A549 (cell line): Measurements from ENCODE around the gene GMEB2. TPM values are rescaled to one million over a fixed set of nuclear protein-coding genes. Genes with fewer than 3 reads are reported as not detected.
A peak's percentile ranks its signal among the peaks of the same experiment; 100 is the strongest.

Source experiments
- ATAC-seq, 2 experiments: fragments of 200-7000 bp in 1 of 2; fragments of >200 bp in 1 of 2; cut with Nextera tagmentation in 1 of 2; cut with Tn5 transposase in 1 of 2; 3 replicates each; pipeline versions ENCODE4 v1.8.0 to v1.9.1; 2018 to 2020; ENCODE audit warnings: mild to moderate bottlenecking in 1 of 2, moderate library complexity in 1 of 2
- CTCF ChIA-PET: fragments of 300-600 bp; sonication (Branson Sonifier 250); formaldehyde crosslinking; extraction: SDS; loops from one replicate; lab custom pipeline; 2021; ENCODE audit warnings: antibody characterized with exemption, inconsistent platforms; lab: Yijun Ruan, JAX
- POLR2A ChIA-PET: fragments of 350-600 bp; formaldehyde crosslinking; extraction: SDS; loops from one replicate; lab custom pipeline; 2021; ENCODE audit warnings: antibody characterized with exemption, inconsistent platforms; lab: Yijun Ruan, JAX
- DNase-seq, 2 experiments: peaks; one replicate each; pipeline versions ENCODE4 v3.0.0 to v3.0.0-alpha.2; 2011 to 2016; ENCODE audit warnings: low read depth in 1 of 2, low spot score in 1 of 2
- FAIRE-seq: peaks from 2 replicates; lab custom pipeline; 2011; peaks lifted over from hg19 to GRCh38; lab: Jason Lieb, UNC
- H3K27ac ChIP-seq, 2 experiments: fragments of >200 bp; sonication (Bioruptor Twin); formaldehyde crosslinking; 3 replicates each; pipeline ENCODE4 v1.5.1; 2016 to 2017
- H3K4me1 ChIP-seq: fragments of >200 bp; sonication (Bioruptor Twin); formaldehyde crosslinking; 3 replicates; pipeline ENCODE4 v1.6.1; 2016
- H3K4me2 ChIP-seq: fragments of >200 bp; sonication (Bioruptor Twin); formaldehyde crosslinking; 3 replicates; pipeline ENCODE4 v1.6.1; 2016
- H3K4me3 ChIP-seq: fragments of >200 bp; sonication (Bioruptor Twin); formaldehyde crosslinking; 3 replicates; pipeline ENCODE4 v1.5.1; 2016
- H3K9me3 ChIP-seq: fragments of >200 bp; sonication (Bioruptor Twin); formaldehyde crosslinking; 3 replicates; pipeline ENCODE4 v1.6.1; 2016
- ATOH8 ChIP-seq: fragments of 250-450 bp; sonication (Bioruptor Pico); IDR thresholded peaks from 2 replicates; pipeline ENCODE4 v1.5.0; 2020; ENCODE audit warnings: low read depth, mild to moderate bottlenecking, moderate library complexity
- BHLHE40 ChIP-seq: IDR thresholded peaks from 2 replicates; pipeline ENCODE4 v1.6.1; 2012; ENCODE audit warnings: low read depth, low read length, inconsistent platforms
- CHD4 ChIP-seq: fragments of 200-600 bp; sonication (generic); IDR thresholded peaks from 2 replicates; pipeline ENCODE4 v1.6.1; 2016; ENCODE audit warnings: antibody characterized with exemption, mild to moderate bottlenecking, borderline replicate concordance
- E2F6 ChIP-seq: IDR thresholded peaks from 2 replicates; pipeline ENCODE4 v1.6.1; 2012; ENCODE audit warnings: low read depth, borderline replicate concordance
- EHMT2 ChIP-seq: fragments of 200-600 bp; sonication (generic); IDR thresholded peaks from 2 replicates; pipeline ENCODE4 v1.6.1; 2016; ENCODE audit warnings: antibody characterized with exemption, low read depth, mild to moderate bottlenecking, moderate library complexity
- ESRRA ChIP-seq: fragments of 150-350 bp; IDR thresholded peaks from 2 replicates; pipeline ENCODE4 v1.6.1; 2014; ENCODE audit warnings: mild to moderate bottlenecking, low read length, borderline replicate concordance
- FOSB ChIP-seq: fragments of 250-450 bp; sonication (Bioruptor Pico); IDR thresholded peaks from 2 replicates; pipeline ENCODE4 v1.5.0; 2020; ENCODE audit warnings: mild to moderate bottlenecking, moderate library complexity
- FOSL2 ChIP-seq, 2 experiments: fragments of 450-650 bp in 1 of 2; fragments of >200 bp in 1 of 2; sonication (Bioruptor Twin) in 1 of 2; formaldehyde crosslinking; IDR thresholded peaks; 2 replicates each; pipeline versions ENCODE4 v1.5.0 to v1.6.1; 2016 to 2020; ENCODE audit warnings: mild to moderate bottlenecking in 1 of 2, moderate library complexity in 1 of 2
- FOXS1 ChIP-seq: fragments of 250-450 bp; sonication (Bioruptor Pico); IDR thresholded peaks from 2 replicates; pipeline ENCODE4 v1.5.0; 2020; ENCODE audit warnings: mild to moderate bottlenecking, moderate library complexity
- HOXB5 ChIP-seq: fragments of 250-450 bp; sonication (Bioruptor Pico); IDR thresholded peaks from 2 replicates; pipeline ENCODE4 v1.5.0; 2020; ENCODE audit warnings: mild to moderate bottlenecking, moderate library complexity
- JUNB ChIP-seq: fragments of >200 bp; sonication (Bioruptor Twin); formaldehyde crosslinking; IDR thresholded peaks from 2 replicates; pipeline ENCODE4 v1.6.1; 2016
- KDM5A ChIP-seq: fragments of 200-600 bp; sonication (generic); IDR thresholded peaks from 2 replicates; pipeline ENCODE4 v1.6.1; 2016; ENCODE audit warnings: antibody characterized with exemption, mild to moderate bottlenecking
- MAX ChIP-seq: IDR thresholded peaks from 2 replicates; pipeline ENCODE4 v1.6.1; 2012
- MAZ ChIP-seq: fragments of 150-350 bp; IDR thresholded peaks from 2 replicates; pipeline ENCODE4 v1.6.1; 2014; ENCODE audit warnings: antibody characterized with exemption, low read depth, low read length, borderline replicate concordance
- NPAS2 ChIP-seq: fragments of 250-450 bp; sonication (Bioruptor Pico); IDR thresholded peaks from 2 replicates; pipeline ENCODE4 v1.8.0; 2022; ENCODE audit warnings: mild to moderate bottlenecking, moderate library complexity, borderline replicate concordance
- POLR2A ChIP-seq: IDR thresholded peaks from 2 replicates; pipeline ENCODE4 v1.6.1; 2012; ENCODE audit warnings: mild to moderate bottlenecking, low read length
- POLR2AphosphoS2 ChIP-seq: conservative IDR thresholded peaks from 2 replicates; pipeline ENCODE4 v1.6.1; 2012; ENCODE audit warnings: low read length, improper control_type of control experiment, inconsistent platforms
- RAD21 ChIP-seq, 2 experiments: fragments of >200 bp in 1 of 2; sonication (Bioruptor Twin) in 1 of 2; formaldehyde crosslinking in 1 of 2; IDR thresholded peaks in 1 of 2; conservative IDR thresholded peaks in 1 of 2; 2 replicates in 1 of 2; 3 replicates in 1 of 2; pipeline ENCODE4 v1.6.1; 2012 to 2018; ENCODE audit warnings: inconsistent platforms in 1 of 2
- RFX5 ChIP-seq: fragments of 450-650 bp; IDR thresholded peaks from 2 replicates; pipeline ENCODE4 v1.7.1; 2014; ENCODE audit warnings: antibody characterized with exemption, mild to moderate bottlenecking, moderate library complexity
- RNF2 ChIP-seq: fragments of 200-600 bp; sonication (generic); IDR thresholded peaks from 2 replicates; pipeline ENCODE4 v1.6.1; 2016; ENCODE audit warnings: low read depth, mild to moderate bottlenecking, antibody characterized with exemption, moderate library complexity, borderline replicate concordance
- USF2 ChIP-seq: fragments of 450-650 bp; IDR thresholded peaks from 2 replicates; pipeline ENCODE4 v1.6.1; 2014; ENCODE audit warnings: antibody characterized with exemption
- ZC3H11A ChIP-seq: fragments of 450-650 bp; IDR thresholded peaks from 2 replicates; pipeline ENCODE4 v1.6.1; 2014; ENCODE audit warnings: antibody characterized with exemption, mild to moderate bottlenecking
- ZNF302 ChIP-seq: fragments of 250-450 bp; sonication (Bioruptor Pico); IDR thresholded peaks from 2 replicates; pipeline ENCODE4 v1.9.0; 2021; ENCODE audit warnings: inconsistent platforms, mild to moderate bottlenecking, moderate library complexity
- ZSCAN20 ChIP-seq: fragments of 250-450 bp; sonication (Bioruptor Pico); IDR thresholded peaks from 2 replicates; pipeline ENCODE4 v1.8.0; 2022; ENCODE audit warnings: mild to moderate bottlenecking, moderate library complexity
- WGBS: methylation state at CpG from one replicate; pipeline ENCODE4 v1.1.6; 2017; ENCODE audit errors: missing lambda C conversion rate; 5-methylcytosine and 5-hydroxymethylcytosine counted together
- polyA plus RNA-seq, 4 experiments: library from polyadenylated mRNA; depleted of rRNA in 3 of 4; stranded (reverse); fragments of >200 nt; fragmentation: RNase III in 1 of 4; extraction: RNeasy Plus Mini Kit Qiagen cat#74134 plus additional on column Dnase treatment in 1 of 4; gene quantifications; 2 replicates in 3 of 4; 3 replicates in 1 of 4; pipeline ENCODE4 v1.2.3, GENCODE V29; 2011 to 2017

GMEB2 gene
- polyA plus RNA-seq, 2 of the 4 experiments (the other 2 are of a cell fraction) = 6.5 to 6.8 TPM

- 58% methylated on average over 9 of the region's 49 CpGs for WGBS
- TF ChIP-seq RAD21 (conservative IDR thresholded peaks at IDR 0.05 in 1 of 2, IDR thresholded peaks at IDR 0.05 in 1 of 2) (no peak), JUNB (no peak), NPAS2 (CRISPR knock-in tag) (no peak), ZSCAN20 (no peak), ATOH8 (CRISPR knock-in tag) (no peak), ZNF302 (CRISPR knock-in tag) (no peak), FOXS1 (CRISPR knock-in tag) (no peak), USF2 (no peak), KDM5A (no peak), FOSB (CRISPR knock-in tag) (no peak), E2F6 (no peak)
- TF ChIP-seq, all 56 proteins: peak for 0
- no peak overlapping the region for H3K4me3 ChIP-seq
- ChIA-PET POLR2A (no interaction called here), CTCF (interaction anchor here (1.2 to 6.8 kb wide), 6 partner anchors 13 to 433 kb away, joined by 3 to 93 read pairs (median 28); partner anchors contain the start of gene FNDC11)
- H3K4me1 ChIP-seq = peaks cover 29% of the 10 kb centered on the region
- H3K4me2 ChIP-seq = no peak overlapping the region
- ATAC-seq (no peak), FAIRE-seq (no peak), DNase-seq (no peak)
- H3K27ac ChIP-seq = no peak overlapping the region
- H3K9me3 ChIP-seq = no peaks in the 10 kb centered on the region
Observed at GRCh38 chr20:63540417-63541186, 86.3 kb downstream of the GMEB2 start.

- no peak overlapping the region for H3K27ac ChIP-seq
- no peak overlapping the region for H3K4me2 ChIP-seq
- 86% methylated on average over 21 of the region's 29 CpGs for WGBS
- ATAC-seq = no peak
- no peaks in the 10 kb centered on the region for H3K9me3 ChIP-seq
- ChIA-PET POLR2A (no interaction called here), CTCF (interaction anchor here (0.8 to 6.8 kb wide), 21 partner anchors 7 to 581 kb away, joined by 3 to 93 read pairs (median 17); partner anchors contain the start of genes FNDC11 and SRMS)
- no peak for FAIRE-seq
- no peak for DNase-seq
- no peak overlapping the region for H3K4me3 ChIP-seq
- peaks cover 20% of the 10 kb centered on the region for H3K4me1 ChIP-seq
- TF ChIP-seq ZC3H11A = no peak
Observed at GRCh38 chr20:63539441-63540370, 87.2 kb downstream of the GMEB2 start.

- no peak for FAIRE-seq
- CTCF ChIA-PET = interaction anchor here (0.8 to 6.8 kb wide), 35 partner anchors 8 to 581 kb away, joined by 3 to 93 read pairs (median 9); partner anchors contain the start of genes FNDC11, PPDPF, RTEL1 and SRMS
- H3K9me3 ChIP-seq = no peaks in the 10 kb centered on the region
- 94% methylated on average over 12 of the region's 12 CpGs for WGBS
- DNase-seq = no peak
- TF ChIP-seq RNF2 (no peak), MAZ (no peak), ESRRA (no peak), RFX5 (no peak), POLR2A (no peak), EHMT2 (no peak), MAX (no peak), CHD4 (no peak), HOXB5 (CRISPR knock-in tag) (no peak), ATOH8 (CRISPR knock-in tag) (no peak), BHLHE40 (no peak), POLR2AphosphoS2 (no peak), FOSL2 (IDR thresholded peaks at IDR 0.05) (no peak), FOSL2 (CRISPR knock-in tag; IDR thresholded peaks at IDR 0.05) (no peak)
- ATAC-seq = no peak
- H3K4me1 ChIP-seq = peaks cover 18% of the 10 kb centered on the region
- peak overlapping the region in 1 of 2 experiments; percentile 97; a peak in 3 of 6 replicates for H3K27ac ChIP-seq
- no peak overlapping the region for H3K4me3 ChIP-seq
- POLR2A ChIA-PET = interaction anchor here (2.2 to 3.2 kb wide), 2 partner anchors 88 to 442 kb away, joined by 7 to 14 read pairs; partner anchors contain the start of genes GMEB2 and PRPF6
- H3K4me2 ChIP-seq = no peak overlapping the region
Observed at GRCh38 chr20:63539092-63539430, 87.8 kb downstream of the GMEB2 start.
